SHP77 treated with DMSO at 0.1 percent for 48 hours (cell line): ENCODE results near the gene GLIS1.
A peak's percentile ranks its signal among the peaks of the same experiment; 100 is the strongest.

Experiments
- DNase-seq: peaks from one replicate; lab custom pipeline; 2025; lab: John Stamatoyannopoulos, UW

The GLIS1 gene

GRCh38 chr1:53735681-53736080 lies 3.3 kb downstream of the GLIS1 start:
- no peak for DNase-seq

DNA sequence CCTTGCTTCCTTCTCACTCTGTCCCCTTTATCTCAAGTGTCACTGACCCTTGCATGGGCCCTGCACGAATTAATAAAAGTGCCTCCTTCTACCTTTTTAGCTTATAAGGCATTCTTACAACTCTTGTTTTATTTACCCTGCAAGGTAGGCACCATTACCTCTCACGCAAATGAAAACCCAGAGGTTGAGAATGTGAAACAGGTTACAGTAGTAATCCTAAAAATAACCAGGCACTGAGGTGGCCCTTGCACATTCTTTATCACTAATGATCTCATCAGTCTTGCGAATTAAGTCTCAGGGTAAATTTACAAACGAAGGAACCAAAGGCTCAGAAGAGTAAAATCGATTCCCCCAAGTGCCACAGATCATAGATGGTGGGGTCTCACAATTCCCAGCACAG lies 3.7 kb downstream of the GLIS1 start:
- DNase-seq: no peak

DNA sequence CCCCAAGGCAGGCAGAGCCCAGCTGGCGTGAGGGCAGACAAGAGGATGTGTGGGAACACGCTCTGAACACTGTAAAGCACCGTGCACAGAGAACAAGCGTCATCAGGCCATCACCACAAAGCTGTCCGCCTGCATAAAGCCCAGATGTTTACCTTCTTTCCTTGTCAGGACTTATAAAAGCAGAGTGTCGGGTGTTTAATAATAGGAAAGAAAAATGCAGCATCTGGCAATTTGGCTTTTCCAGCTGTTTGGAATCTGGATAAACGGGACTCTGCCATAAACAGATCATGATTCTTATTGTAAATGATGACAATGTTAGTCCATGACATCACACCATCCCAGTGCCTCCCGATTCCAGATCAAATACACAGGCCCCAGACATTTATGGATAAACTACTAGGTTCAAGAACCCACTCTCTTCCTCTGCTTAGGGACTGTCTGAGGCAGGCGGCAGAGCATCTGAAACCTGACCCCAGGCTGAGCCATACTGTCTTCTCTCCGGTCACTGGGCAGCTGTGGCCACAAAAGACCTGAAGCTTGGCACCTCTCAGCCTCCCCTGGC lies 4.2 kb downstream of the GLIS1 start:
- peak; percentile 25 for DNase-seq

DNA sequence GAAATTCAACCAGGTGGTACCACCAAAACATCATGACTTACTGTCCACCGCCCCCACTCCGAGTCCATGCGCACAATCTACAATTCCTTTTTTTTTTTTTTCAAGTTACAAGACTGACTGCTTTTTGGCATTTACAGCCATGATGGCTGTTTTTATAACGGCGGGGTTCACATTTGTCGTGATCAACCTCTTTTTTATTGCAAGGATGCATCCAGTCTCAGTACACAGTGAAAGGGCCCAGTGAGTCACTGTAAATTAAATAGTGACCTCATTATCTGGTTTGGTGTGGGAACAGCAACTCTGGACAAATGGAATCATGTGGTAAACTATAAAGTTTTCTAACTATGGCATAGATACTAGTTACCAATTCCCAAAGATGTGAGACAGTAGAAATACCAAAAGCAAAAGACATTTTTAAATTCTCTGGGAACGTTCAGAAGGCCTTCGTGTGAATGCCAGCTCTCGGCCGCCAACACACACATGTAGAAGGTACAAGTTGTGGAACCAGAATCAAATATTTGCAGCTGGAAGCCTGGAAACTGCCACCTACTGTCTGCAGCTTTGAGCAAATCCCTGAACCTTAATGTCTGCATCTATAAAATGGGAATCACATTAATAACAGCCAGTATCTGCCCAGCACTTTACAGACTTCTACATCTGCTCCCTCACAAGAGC lies 4.9 kb downstream of the GLIS1 start:
- no peak for DNase-seq

DNA sequence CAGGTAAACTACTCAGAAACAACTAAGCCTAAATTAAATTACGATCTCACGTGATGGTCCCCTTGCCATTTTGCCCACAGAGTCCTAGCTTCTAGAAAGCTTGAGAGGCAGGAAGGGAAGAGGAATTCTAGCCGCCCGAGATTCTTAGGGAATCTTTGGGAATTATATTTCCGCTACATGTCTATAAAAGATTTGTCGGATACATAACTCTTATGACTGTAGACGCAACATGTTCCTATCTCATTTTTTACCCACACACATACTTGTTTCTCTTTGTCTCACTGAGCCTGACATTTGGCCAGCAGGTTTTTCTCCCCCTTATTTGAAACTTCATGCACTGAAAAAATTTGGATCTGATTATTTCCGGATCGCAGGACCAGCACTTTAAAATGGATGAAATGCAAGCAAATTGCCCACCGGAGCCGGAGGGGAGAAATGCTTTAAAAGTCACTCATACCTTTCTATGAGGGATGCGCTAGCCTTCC lies 5.5 kb downstream of the GLIS1 start:
- no peak for DNase-seq

DNA sequence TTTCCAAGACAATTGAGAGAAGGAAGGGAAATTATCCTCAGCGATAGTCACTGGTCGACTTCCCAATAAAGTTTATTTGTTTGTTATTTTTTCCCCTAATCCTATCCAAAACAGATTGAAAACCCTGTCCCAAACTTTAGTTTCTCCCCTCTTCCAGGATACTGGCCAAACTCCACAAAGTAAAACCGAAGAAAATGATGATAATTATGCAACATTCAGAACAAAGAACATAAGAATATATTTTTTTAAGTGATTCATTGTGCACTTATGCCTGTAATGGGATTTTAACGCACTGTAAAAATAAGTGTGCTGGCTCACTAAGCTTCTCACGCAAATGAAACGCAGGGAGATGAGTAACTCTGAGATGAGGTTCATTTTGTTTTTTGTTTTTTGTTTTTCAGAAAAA lies 6.0 kb downstream of the GLIS1 start:
- DNase-seq: no peak

- DNase-seq: no peak
These were observed 6.6 kb downstream of the GLIS1 start for GRCh38 chr1:53732409-53732808.

DNA sequence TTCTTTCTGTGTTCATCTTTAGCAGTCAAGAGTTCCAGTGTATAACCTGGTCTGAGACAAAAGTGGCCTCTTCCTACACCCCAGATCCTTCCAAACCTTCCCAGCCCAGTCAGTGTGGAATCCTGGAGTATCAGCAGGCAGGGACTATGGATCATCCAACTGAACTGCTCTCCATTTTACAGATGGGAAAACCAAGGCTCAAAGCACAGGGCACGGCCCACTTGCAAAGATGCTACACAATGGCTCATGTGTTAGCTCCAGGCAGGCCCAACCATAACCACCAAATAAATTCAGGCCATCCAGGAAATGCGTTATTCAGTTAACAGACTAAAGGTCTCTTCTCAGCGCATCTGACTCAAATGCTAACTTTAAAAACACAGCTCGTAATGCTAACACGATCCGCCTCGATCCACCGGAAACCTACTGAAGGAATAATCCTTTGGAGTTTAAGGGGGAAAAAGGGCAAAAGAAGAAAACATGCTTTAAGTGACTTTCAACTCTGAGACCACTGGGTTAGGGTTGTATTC lies 7.1 kb downstream of the GLIS1 start:
- DNase-seq: no peak

DNA sequence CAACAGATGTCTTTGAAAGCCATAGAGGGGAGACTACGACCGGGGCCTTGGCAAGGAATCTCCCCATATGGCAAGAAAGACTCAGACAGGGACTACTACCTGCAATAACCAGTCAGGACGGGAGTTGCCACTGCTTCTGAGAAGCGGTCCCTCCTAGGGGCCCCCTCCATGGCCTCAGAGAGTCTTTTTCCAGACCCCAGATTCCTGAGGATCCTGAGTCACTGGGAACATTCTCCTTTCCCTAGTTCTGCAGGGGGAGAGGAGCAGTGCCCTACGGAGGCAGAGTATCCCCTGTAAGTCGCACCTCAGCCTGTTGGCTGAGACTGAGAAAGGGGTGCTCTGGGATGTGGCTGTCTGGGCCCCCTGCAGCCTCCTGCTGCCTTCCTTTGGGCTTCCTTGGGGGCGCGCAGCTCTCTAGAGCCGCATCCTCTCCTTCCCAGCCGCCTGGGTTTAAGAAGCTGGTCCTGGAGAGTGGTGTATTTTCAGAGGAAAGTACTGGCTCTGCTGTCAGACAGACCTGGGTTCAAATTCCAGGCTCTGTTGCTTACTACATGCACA lies 7.8 kb downstream of the GLIS1 start:
- DNase-seq: no peak

DNA sequence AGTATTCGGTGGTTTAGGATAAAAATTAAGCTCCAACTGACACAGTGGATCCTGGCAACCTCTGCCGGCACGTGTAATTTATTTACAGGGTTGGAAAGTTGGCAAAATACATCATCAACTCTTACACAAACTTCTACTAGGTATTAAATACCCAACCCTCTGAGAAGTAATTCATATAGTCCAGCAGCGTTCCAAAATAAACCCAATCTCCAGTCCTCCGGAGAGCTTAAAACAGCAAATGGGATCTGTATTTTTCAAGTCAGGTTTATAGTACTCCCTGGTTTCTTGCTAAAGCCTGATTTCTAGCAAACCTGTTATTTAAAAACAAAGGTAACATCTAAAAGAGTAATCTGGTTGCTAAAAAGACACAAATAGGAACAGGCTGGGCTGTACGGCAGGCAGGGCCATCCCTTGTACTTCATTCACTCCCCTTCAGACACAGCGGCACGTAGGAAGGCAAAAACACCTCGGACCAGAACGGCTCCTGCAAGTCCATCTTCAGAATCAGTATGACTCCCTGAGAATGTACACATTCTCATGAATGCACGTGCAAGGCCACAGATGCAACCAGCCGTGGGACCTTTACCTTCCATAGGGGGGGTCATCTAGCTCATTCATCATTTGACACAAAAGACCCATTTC lies 8.6 kb downstream of the GLIS1 start:
- DNase-seq: no peak

DNA sequence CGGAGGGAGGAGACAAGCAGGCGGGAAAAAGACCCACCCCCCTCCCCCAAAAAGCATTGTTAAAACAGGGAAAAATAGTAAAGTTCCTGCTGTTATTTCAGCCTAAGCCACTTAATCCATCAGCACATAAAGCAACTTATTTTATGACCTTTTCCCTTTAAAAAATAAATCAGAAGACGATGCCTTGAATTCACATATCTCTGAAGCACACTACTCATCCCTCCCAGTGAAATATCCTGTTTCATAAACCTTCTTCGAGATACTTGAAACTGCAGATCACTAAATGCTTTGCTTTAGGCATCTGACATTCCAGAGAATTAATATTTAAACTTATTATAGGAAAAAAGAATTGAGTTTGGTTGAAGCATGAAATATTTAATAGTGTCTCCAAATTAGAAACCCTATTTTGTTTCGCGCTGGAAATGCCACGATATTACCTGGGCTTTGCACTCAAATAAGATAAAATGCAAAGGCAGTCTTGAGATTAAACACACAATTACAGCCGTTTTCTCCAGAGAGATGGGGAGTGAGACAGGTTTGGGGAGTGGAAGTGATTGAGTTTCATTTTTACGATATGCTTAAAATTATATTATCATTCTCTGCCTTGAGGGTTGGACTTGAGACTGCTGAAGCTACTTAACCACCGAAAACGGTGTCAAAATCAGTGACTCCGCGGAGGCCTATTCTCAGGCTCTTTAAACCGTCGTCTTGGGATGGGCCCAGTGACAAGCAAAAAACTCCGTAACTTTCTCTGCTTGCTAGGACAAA lies 9.3 kb downstream of the GLIS1 start:
- no peak for DNase-seq

DNA sequence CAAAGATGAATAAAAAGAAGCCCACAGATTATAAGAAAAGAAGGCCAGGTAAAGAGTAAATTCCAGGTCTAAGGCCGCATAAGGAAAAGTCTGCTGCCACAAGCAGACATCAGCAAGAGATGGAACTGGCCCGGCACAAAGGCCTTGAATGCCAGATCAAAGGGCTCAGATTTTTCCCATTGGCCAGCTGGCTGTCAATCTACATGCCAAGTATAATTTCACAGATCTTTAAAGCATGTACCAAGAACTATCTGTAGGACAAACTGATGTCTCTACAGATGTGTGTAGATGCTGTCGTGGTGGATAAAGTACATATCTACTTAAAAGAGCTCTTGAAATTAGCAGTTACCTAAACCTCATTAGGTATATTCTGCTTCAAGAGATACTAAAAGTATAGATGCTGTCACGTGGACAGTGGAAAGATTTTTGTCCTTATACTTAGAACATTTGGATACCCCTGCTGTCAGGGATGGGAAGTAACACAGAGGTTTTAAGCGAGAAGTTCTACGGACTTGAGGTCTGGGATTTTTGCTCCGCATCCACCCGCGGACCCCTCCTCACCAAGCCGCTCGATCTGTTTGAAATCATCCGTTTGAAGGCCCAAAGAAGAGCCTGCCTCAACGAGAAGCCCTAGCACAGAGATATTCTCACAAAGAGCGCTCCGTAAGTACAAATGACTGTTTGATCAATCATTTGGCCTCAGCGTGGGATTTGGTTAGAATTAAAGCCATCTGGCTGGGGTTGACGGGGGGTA lies 10.1 kb downstream of the GLIS1 start:
- no peak for DNase-seq

- no peak for DNase-seq
These were observed 10.8 kb downstream of the GLIS1 start for GRCh38 chr1:53728196-53728595.

DNA sequence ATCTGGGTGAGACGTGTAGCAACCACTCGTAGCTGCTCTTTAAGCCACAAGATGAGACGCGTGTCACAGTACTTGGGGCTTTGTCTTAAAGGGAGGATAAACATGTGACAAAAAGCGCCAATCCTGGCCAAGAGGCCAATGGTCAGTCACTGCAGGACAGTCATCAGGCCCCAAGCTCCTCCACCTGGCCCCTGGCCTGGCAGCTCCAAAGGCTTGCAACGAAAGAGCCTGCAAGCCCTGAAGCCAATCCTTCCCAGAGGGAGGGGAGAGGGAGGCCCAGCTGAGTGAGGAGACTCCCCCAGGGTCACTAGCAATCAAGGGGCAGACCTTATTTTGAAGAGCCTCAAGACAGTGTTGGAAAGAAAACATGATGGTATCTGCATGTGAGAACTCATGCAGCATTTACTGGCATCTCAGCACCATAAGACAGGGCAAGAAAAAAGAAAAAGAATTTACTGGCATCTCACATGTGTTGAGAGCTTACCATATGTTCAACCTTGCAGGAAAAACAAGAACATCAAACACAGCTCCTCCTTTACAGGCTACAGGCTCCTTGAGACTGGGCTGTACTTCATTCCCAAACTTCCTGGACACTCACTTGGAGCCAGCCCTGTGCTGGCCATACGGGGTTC lies 11.4 kb downstream of the GLIS1 start:
- DNase-seq: no peak

DNA sequence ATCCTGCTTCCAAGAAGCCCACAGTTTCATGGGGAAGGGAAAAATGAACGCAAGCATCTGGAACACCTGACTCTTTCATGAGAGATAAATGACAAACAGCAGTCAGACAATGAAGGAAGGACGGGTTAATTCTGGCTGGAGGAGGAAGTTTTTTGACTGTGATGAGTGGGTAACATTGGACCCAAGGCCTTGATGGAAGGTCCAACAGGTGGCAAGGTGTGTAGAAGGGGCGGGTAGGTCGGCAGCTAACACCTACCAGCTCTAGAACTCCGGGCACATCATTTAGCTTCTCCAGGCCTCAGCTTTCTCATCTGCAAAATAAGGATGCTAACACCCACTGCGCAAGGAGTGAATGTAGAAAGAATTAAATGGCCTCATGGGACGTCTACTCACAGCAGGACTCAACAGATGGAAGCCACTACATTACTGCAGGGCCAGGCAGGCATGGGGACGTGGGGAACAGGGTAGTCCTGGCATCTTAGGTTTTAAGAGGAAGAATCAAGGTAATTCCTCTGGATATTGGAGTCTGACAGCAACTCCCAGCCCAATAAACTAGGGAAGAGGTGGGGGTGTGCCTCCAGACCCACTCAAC lies 12.9 kb downstream of the GLIS1 start:
- no peak for DNase-seq

DNA sequence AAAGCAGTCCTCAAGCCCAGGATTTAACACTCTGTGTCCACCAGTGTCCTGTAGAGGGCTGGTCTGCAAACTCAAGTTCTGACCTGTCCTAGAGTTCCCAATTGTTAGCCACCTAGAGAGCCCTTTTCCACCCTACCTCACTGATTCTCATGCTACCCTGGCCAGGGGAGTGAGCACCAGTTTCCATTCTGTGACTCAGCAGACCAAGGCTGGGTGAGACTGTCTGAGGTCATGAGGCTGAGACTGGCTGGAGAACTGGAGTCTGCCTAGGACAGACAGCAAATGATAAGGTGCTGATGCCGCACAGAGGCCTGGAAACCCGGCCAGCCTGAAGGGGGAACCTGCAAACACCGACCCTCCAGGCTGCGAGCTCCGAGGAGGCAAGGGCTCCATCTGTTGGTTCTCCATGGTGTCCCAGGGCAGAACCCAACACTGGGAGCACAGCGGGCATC lies 13.7 kb downstream of the GLIS1 start:
- no peak for DNase-seq

- DNase-seq: no peak
These were observed 16.9 kb downstream of the GLIS1 start for GRCh38 chr1:53722025-53722424.

- DNase-seq: no peak
These were observed 17.9 kb downstream of the GLIS1 start for GRCh38 chr1:53721088-53721487.

GRCh38 chr1:53719469-53719868 lies 19.5 kb downstream of the GLIS1 start:
- DNase-seq: no peak

DNA sequence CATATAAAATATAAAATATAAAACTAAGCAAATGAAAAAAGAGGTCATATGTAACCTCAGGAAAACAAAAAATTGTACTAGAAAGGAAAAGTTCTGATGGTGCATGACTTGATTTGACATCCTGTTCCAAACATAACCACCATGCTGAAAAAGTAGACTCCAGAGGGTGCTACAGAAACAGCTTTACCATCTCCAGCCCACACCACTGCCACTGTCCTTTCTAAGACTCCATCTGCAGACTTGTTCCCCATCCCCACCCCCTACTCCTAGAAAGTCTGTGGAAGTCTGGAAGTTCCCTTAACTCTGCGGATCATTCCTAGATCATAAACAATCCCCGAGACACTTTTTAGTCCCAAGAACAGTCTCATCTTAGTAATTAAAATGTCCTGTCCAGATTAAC lies 20.5 kb downstream of the GLIS1 start:
- DNase-seq: no peak
